Myometrial cell (primary cell): ENCODE data around the gene PARPBP. TPM values are rescaled to one million over a fixed set of nuclear protein-coding genes. Genes with fewer than 3 reads are reported as not detected.

Source experiments
- total RNA-seq: library from RNA; depleted of rRNA; stranded (reverse); fragments of >200 nt; gene quantifications from 2 replicates; pipeline ENCODE4 v1.2.3, GENCODE V29; 2015

PARPBP gene, protein sequence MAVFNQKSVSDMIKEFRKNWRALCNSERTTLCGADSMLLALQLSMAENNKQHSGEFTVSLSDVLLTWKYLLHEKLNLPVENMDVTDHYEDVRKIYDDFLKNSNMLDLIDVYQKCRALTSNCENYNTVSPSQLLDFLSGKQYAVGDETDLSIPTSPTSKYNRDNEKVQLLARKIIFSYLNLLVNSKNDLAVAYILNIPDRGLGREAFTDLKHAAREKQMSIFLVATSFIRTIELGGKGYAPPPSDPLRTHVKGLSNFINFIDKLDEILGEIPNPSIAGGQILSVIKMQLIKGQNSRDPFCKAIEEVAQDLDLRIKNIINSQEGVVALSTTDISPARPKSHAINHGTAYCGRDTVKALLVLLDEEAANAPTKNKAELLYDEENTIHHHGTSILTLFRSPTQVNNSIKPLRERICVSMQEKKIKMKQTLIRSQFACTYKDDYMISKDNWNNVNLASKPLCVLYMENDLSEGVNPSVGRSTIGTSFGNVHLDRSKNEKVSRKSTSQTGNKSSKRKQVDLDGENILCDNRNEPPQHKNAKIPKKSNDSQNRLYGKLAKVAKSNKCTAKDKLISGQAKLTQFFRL
- total RNA-seq: 8.9 and 15.1 TPM in 2 replicates

DNA sequence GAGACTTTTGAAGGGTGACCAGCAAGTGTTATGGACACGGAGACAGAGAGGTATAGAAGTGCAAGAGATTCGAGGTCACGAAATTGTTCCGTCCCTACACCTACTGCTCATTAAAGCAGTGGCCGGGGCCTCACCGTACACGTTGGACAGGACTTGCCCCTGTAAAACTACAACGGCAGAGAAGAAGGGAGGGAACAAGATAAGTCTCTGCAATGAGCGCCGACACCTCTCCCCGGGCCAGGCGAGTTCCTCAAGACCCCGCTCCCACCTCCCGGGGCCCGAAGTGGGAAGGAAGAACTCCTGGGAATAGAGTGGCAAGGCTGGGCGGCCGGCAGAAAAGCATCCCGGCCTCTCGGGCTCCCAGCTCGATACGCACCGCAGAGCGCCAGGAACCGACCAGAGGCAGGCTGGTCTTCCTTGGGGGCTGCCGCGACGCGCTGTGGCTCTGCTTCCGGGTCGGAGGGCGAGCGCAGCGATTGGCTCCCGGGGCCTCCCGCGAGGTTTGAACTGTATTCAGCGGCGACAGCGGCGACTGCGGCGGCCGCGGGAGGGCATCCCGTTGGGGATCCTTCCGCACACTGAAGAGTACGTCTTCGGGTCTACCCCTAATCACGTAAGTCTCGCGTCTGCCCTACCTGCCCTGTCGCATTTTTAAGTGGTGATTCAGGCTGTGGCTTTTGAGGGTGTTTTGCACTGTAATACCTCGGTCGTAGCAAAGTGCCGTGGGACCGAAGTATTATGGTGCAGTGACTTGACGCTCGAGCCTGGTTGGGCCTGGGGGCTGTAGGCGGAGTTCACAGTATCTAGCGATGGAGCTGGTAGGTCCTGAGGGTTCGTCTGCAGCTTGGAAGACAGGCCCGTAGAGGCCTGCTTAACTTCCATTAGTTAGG is at the start of gene PARPBP, which contains the start of gene NUP37:
PARPBP (plus strand) TSS at position 510 of the 890 bp plus-strand sequence. CDS start 3,706 bp downstream, outside the sequence.
NUP37 (minus strand) TSS at position 441 of the 890 bp plus-strand sequence. CDS start 1,596 bp downstream, outside the sequence.

DNA sequence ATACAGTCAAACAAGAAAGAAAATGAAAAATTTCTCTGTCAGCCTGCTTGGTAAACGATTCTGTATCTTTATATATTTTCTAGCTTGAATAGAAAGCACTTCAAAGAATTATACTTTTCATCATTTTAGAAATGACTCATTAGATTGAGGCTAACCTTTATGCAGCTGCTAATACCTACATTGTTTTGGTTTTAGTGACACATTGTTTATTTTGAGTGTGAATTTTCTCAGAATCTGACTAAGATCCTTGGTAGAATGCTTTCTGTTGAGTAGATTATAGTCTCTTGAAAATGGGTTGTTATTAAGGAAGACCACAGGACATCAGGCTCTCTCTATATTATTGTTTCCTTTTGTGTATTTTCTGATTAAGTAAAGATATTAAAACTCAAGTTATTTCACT is 77.8 kb downstream of the PARPBP start, which contains the start of gene PMCH:
PMCH (minus strand) TSS at position 45 of the 400 bp plus-strand sequence. CDS start 63 bp downstream, outside the sequence.

Other genes starting within 250 kb of the PARPBP start
- gene DRAM1, start 242.6 kb upstream of the PARPBP start, total RNA-seq: 43.2 and 60.3 TPM in 2 replicates
- 57.1 and 78.7 TPM in 2 replicates for gene WASHC3, start 58.2 kb upstream of the PARPBP start, total RNA-seq
- 70.3 and 78.2 TPM in 2 replicates for gene NUP37, start 69 bp upstream of the PARPBP start, total RNA-seq
- gene PMCH, start 77.7 kb downstream of the PARPBP start, total RNA-seq: not detected in 2 replicates